ENCODE results near the gene DNAJB1.

DNA sequence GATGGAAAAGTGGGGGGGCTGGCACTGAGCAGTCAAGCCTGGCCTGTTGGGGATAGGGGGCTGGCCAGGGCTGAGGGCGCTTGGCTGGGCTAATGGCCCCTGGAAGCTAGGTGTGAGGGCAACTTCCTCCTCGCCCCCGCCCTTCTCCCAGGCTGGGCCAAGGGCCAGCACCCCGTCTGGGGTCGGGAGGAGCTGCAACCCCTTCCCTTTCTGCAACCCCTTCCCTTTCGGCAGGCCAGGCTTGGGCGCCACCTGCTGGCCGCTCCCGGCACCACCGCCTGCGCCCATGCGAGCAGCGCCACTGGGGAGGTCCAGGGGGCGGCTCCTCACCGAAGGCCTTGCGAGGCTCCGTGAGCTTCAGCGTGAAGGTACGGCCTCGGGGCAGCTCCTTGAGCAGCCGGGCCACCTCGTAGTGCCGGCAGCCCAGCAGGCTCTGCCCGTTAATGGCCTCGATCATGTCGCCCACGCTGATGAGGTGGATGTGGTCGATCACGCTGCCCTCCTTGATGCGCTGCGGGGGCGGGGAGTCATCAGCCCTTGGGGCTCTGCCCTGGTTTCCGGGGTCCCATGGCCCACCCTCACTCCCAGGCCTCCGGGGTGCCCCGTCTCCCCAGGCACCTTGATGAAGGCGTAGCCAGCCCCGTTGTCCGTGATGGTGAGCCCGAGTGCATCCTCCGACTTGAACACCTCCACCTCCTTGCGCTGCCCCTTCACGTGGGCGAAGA is 38.1 kb downstream of the DNAJB1 start:
- TF ChIP-seq, protein P1, sequence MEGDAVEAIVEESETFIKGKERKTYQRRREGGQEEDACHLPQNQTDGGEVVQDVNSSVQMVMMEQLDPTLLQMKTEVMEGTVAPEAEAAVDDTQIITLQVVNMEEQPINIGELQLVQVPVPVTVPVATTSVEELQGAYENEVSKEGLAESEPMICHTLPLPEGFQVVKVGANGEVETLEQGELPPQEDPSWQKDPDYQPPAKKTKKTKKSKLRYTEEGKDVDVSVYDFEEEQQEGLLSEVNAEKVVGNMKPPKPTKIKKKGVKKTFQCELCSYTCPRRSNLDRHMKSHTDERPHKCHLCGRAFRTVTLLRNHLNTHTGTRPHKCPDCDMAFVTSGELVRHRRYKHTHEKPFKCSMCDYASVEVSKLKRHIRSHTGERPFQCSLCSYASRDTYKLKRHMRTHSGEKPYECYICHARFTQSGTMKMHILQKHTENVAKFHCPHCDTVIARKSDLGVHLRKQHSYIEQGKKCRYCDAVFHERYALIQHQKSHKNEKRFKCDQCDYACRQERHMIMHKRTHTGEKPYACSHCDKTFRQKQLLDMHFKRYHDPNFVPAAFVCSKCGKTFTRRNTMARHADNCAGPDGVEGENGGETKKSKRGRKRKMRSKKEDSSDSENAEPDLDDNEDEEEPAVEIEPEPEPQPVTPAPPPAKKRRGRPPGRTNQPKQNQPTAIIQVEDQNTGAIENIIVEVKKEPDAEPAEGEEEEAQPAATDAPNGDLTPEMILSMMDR (conservative IDR thresholded peaks at IDR 0.05; ENCODE audit: low read depth, low read length), result peak; percentile 69
- no peak for TF ChIP-seq POLR2A (IDR thresholded peaks at IDR 0.05; ENCODE audit: low read depth, low read length)
- no peak for TF ChIP-seq FOS (IDR thresholded peaks at IDR 0.05; ENCODE audit: low read depth, low read length)
- TF ChIP-seq CHD1 (IDR thresholded peaks at IDR 0.05; ENCODE audit: low read depth, low read length), result no peak

Measured in IMR-90 (cell line).